Skin epidermis (tissue), 12 donors: ENCODE data around the gene BNIP3.
A peak's percentile ranks its signal among the peaks of the same experiment; 100 is the strongest.

ENCODE experiments used
- H3K27ac ChIP-seq, 21 experiments: fragments of 200-600 bp; sonication (generic) in 11 of 21; one replicate each; pipeline ENCODE4 v1.5.0; 2020; ENCODE audit warnings: mild to moderate bottlenecking in 3 of 21, inconsistent platforms in 2 of 21, moderate library complexity in 2 of 21
- H3K4me3 ChIP-seq, 7 experiments: fragments of 200-600 bp; sonication (generic) in 2 of 7; one replicate each; pipeline ENCODE4 v1.5.0; 2020; ENCODE audit warnings: inconsistent platforms in 2 of 7, mild to moderate bottlenecking in 2 of 7, moderate library complexity in 1 of 7

Gene BNIP3

DNA sequence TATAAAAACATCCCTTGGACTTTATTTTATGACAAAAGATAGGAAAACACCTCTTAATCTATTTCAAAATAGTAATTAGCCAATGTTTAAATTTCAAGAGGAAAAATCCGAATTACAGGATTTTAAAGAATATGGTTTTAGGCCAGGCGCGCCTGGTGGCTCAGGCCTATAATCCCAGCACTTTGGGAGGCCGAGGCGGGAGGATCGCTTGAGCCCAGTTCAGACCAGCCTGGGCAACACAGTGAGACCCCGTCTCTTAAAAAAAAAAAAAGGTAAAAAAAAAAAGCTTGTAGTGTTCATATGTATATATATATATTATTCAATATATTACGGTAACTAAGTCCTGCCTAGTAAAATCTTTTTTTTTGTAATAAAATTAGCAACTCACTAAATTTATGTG lies 1.4 kb downstream of the BNIP3 start:
- H3K27ac ChIP-seq = no peak overlapping the region
- H3K4me3 ChIP-seq = peak overlapping the region; percentile 9 to 95 (median 75)

DNA sequence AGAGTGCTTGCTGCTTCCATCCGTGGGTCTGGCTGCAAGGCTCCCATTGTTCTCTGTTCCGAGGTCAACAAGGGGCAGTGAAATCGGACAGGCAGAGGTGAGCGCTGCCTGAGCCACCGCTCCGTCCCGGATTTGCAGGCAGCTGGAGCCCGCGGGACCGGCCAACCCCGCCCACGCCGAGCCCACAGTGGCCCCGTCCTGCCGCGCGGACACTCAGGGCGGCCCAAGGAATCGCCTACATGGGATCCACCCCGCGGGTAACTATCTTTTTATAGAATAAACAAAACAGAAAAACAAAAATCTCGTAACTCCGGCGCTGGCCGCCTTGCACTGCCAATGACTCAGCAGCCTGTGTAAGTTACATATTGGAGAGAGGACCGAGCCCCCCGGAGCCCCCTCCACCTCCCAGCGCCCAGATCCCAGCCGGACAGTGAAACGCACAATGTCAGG lies 1.9 kb downstream of the BNIP3 start:
- Histone ChIP-seq H3K4me3 (peak overlapping the region in 6 of 7 experiments; percentile 4 to 68 (median 12)), H3K27ac (peak overlapping the region in 2 of 21 experiments; percentile 30 to 50)

DNA sequence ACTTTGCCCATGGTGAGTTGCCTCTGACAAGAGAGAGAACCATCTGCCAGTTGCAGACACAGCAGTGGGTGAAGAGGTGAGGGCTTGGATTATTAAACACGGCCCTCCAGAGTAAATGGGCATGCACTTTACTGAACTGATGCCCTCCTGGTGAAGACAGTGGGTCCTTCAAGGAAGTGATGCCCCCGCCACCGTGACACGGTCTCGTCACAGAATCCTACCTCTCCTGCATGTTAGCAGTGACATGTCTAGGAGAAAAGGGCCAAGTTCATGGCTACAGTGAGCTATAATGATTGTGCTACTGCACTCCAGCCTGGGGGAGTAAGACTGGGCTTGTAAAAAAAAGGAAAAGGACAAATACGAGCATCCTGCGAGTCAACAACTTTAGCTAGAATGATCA lies 2.4 kb downstream of the BNIP3 start:
- peak overlapping the region in 3 of 7 experiments; percentile 9 to 68 (median 14) for H3K4me3 ChIP-seq
- H3K27ac ChIP-seq = peak overlapping the region in 1 of 21 experiments; percentile 50

DNA sequence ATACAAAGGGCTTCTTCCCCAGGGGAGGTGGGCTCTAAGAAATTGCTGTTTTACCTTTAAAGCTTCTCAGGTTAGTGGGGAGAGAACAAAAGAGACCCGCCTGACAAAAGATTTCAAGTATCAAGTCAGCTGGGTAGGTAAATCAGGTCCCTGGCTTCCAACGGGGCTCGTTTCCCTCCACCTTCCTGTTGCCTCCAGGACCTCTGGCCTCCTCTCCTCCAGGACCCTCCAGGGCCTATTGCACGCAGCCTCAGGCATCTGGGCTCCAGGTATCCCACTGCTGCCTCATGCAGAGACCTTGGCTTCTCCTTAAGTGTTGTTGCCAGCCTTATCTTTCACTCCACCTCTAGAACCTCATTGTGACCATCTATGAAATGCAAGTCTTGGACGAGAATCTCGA lies 2.9 kb downstream of the BNIP3 start:
- no peak overlapping the region for H3K4me3 ChIP-seq

DNA sequence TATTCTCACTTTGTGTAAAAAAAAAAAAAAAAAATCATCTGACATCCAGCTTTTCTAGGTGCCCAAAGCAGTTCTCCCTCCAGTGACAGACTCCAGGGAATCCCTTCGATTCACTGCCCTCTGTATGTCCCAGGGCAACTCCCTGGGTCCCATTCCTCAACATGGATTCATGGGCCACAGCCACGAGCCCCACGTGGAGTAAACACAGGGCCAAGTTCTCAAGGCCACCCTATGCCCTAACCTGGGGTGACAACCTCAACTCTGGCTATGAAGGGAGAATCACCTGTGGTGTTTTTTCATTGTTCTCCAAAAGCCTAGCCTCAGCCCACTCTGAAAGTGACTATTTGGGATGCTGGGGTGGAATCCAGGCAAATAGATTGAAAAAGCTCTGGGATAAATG lies 3.4 kb downstream of the BNIP3 start:
- Histone ChIP-seq H3K4me3 (no peak overlapping the region), H3K27ac (no peak overlapping the region)

More for the DNA sequence above, 2.9 kb downstream of the BNIP3 start:
- H3K27ac ChIP-seq = no peak overlapping the region

DNA sequence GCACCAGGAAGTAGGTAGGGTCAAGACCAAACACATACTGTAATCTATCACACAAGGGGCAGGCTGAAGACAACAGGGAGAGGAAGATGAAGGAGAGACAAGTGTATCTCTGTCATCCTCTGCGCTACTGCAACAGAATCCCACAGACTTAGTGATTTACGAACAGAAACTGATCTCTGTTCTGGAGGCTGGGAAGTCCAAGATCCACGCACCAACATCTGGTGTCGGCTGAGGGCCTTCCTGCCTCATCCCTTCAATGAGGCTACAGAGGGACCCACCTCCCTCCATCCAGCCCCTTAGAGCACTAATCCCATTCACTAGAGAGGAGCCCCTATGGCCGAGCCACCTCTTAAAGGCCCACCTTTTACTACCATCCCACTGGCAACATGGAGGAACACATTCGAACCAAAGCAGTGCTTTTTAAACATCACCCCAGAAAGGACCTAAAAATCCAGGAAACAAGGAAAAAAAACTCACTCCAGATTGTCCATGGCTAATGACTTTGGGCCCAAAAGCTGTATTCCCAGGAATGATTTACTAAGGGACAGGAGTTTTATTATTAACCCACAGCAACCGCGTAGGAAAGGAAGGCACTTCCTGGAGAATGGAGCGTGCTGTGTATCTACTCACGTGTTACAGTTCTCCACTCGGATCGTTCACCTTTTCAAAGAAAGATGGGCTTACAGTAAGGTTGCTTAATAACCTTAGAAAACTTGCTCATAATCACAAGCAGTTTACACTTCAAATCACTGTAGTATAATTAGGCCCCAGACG lies 4.2 kb downstream of the BNIP3 start:
- H3K4me3 ChIP-seq = no peak overlapping the region
- H3K27ac ChIP-seq = no peak overlapping the region

DNA sequence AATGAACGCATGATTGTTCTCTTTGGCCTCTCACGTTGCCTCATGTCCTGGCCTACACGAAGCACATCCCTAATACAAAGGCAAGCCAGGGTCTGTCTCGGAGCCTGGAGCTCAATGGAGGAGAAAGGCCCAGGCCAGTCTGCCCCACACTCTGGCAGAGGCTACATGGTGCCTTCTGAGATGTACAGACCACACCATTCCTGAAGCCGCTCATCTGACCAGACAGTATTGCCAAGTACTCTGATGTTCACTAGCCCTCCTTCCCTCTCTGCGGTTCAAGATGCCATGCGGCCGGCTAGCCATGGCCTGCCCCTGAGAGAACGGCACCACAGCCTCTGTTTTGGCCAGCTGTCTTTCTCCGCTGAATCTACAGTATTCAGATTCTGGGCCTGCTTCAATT lies 5.9 kb downstream of the BNIP3 start:
- no peak overlapping the region for H3K27ac ChIP-seq

DNA sequence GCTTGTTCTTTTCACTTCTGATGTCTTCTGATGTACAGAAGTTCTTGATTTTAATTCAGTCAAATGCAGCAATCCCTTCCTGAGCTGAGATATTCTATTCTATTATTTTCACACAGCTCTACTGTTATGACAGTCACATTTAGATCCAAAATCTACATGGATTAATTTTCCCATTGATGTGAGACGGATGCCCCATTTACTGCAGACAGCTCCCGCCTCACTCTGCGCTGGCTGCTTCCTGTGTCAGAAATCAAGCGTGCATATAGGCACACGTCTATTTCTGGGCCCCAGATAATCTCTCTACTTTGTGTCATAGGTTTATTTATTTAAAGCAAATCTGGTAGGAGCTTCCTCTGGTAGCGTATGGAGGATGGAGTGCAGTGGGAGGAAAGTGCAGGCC lies 6.7 kb downstream of the BNIP3 start:
- Histone ChIP-seq H3K27ac (no peak overlapping the region), H3K4me3 (no peak overlapping the region)

More for the DNA sequence above, 5.9 kb downstream of the BNIP3 start:
- no peak overlapping the region for H3K4me3 ChIP-seq

DNA sequence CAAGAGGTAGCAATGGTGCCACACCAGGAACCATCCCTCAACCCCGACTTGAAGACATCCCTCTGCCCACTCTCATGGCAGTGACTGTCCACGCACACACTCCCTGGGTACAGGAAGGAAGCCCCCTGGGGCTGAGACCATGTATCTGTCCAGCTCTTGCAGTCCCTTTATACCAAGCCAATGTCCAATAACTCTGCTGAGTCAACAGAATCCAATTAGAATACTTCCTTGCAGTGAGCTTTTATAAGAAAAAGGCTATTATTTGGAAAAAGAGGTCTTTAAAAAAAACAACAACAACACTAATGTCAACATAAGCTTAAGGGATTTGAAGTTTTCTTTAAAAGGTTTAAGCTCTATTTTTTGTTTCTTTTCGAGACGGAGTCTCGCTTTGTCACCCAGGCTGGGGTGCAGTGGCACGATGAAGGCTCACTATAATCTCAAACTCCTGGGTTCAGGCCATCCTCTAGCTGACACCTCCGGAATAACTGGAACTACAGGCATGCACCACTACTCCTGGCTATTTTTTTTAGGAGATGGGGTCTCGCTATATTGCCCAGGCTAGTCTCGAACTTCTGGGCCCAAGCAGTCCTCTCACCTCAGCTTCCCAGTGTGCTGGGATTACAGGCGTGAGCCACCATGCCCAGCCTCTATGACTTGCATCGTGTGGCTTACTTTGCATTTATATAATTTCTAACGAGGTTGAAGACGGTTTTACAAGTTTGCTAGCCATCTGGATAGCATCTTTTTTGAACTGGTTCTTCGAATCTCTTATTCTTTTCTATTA lies 7.5 kb downstream of the BNIP3 start:
- Histone ChIP-seq H3K27ac (no peak overlapping the region), H3K4me3 (no peak overlapping the region)

DNA sequence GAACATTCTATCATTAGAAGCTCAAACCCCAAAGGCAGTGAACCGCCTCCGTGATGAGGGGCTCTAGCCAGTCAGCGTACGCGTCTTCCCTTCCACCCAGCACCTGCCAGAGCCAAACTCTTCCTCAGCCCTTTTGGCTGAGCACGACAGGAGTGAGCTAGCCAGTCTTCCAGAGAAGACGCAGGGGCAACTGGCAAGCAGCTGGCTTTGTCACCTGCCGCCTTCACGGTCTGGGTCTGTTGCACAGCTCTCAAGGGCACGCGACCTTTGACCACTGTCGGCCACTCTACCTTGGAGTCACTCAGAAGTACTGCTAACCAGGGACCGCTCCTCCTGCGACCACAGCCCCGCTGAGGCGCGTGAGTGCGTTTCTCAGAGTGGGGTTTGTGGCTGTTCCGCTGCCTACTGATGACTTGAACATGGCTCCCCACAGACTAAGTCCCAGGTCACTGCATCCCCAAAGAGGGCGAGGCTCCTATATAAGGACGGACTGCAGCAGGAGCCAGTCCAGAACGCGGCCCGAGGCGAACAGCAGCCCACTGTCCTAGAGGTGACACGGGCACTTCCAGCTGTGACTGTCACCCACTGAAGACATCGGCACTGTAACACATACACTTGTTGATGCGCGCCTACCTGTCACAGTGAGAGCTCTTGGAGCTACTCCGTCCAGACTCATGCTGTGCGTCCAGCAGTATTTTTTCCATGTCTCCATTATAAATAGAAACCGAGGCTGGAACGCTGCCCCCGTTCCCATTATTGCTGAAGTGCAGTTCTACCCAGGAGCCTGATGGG lies 8.4 kb downstream of the BNIP3 start:
- no peak overlapping the region for H3K4me3 ChIP-seq
- H3K27ac ChIP-seq = peak overlapping the region in 6 of 21 experiments; percentile 4 to 60 (median 21)

DNA sequence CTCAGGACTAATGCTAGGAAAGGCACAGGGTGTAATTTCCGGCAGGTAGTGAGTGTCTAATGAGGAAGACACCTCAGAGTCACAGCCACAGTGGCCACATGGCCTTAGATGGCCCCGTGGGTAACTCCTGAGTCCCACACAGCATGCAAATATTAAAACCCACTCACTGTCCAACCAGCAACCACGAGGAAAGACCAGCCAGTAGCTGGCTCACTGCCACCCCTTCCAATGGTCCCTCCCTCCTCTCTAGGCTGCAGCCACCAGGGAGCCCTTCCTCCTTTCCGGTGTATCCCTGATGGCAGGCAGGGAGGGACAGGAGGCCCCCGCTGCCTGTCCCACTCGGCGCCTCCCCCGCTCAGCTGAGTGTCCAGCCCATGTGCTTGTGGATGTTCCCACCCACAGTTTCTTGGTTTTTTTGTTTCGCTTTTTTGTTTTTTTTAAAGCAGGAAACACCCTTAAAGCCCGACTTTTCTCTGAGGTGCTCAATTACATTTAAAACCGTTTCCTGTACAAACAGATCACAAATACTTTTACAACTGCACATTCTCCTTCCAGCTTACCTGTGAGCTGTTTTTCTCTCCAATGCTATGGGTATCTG lies 9.2 kb downstream of the BNIP3 start:
- H3K27ac ChIP-seq = peak overlapping the region in 6 of 21 experiments; percentile 4 to 60 (median 20)
- peak overlapping the region in 1 of 7 experiments; percentile 17 for H3K4me3 ChIP-seq

DNA sequence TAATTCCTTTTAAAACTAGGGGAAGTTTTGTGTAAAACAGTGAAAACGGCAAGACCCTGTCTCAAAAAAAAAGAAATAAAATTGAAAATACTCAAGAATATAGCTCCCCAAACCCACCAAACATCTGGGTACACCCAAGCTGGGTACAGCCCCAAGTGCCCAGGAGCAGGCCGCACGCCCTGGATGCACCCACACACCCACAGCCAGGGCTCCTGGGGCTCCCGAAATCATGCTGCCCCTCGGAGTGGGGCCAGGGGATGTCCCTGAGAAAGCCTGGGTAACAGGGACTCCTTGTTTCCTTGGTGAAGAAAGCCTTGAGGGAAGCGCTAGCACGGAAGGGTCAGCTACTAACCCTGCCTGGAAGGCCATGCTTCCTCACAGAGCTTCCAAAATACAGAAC lies 10.1 kb downstream of the BNIP3 start:
- H3K27ac ChIP-seq = no peak overlapping the region
- no peak overlapping the region for H3K4me3 ChIP-seq

DNA sequence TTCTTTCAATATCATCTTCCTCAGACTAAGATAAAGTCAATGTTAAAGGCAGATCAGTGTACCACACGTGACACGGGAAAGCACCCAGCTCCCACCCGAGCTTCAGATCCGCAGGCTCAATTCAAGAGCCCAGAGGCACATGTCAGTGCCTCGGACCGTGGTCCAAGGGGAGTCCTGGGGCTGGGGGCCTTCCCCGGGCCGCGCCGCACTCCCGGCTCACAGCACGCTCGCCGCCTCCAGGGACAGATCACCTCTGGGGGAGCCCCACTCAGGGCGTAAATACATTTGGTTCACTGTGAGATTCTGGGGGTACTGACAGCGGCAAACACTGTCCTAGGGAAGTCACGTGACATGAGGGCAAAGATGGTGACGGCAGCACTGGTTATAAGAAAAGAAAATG lies 10.8 kb downstream of the BNIP3 start:
- no peak overlapping the region for H3K4me3 ChIP-seq
- H3K27ac ChIP-seq = no peak overlapping the region

DNA sequence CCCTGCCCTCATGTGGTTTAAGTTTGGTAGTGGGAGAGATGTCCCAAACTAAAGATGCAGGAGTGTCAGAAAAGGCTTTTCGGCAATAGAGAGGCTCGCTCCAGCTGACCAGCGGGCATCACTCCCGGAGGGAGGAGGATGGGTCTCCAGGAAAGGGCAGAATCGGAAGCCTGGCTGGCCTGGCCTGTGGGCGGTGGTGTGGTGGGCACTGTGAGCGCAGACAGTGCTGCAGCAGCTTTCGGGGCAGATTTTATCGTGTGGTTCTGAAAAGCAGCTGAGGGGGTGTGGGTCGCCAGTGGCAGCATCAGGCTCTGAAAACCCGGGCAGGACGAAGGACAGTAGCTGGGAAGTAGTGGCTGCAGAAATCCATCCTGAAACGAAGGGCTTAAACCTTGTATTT lies 12.8 kb downstream of the BNIP3 start:
- no peak overlapping the region for H3K27ac ChIP-seq

DNA sequence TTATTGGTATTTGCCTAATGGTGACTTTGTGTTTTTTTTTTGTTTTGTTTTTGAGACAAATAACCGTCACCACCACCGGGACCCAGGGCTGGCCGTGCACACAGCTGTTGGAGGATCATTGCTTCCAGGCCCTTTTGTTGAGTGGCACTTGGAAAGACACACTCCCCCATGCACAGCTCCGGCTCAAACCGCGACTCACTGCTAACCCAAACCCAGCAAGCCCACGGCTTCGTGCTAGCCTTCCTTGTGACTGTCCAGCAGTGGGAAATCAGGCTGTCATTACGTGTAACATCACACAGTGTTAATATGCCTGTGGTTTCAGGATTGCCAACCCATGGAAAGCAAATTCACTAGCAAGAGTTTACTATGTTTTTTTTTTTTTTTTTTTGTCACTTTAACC lies 17.4 kb downstream of the BNIP3 start:
- Histone ChIP-seq H3K27ac (no peak overlapping the region), H3K4me3 (no peak overlapping the region)

More for the DNA sequence above, 12.8 kb downstream of the BNIP3 start:
- H3K4me3 ChIP-seq = no peak overlapping the region

DNA sequence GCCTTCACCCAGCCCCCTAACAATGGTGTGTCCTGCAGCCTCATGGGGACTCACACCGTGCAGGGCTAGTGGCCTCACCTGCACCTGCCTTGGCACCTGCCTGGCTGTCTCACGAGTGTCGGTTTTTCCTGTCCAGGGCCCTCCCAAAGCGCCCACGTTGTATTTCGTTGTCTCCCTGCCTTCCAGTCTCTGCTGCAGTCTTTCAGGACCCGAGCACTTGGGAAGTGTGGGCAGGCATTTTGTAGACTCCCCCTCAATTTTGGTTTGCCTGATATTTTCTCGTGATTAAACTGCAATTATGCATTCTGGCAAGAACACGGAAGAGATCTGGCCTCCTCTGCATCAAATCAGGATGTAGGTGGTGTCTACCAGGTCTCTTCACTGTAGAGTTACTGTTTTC lies 17.9 kb downstream of the BNIP3 start:
- no peak overlapping the region for H3K4me3 ChIP-seq

DNA sequence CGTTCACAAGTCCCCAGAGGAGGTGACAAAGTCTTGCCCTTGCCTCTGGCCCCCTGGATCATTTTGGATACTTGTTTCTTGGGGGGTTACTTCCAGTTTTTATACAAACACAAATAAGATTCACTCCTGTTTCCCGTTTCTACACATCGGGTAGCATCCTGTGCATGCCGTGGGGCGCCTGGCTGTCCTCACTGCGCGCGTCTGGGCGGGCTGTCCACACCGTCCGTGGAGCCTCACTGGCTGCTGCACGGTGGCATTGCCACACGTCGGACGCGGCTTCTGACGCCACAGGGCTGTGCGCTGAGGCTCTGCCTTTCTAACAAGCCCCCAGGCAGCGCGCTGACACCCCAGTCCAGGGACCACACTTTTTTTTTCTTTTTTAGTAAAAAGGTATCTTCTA lies 18.4 kb downstream of the BNIP3 start:
- no peak overlapping the region for H3K4me3 ChIP-seq
- H3K27ac ChIP-seq = no peak overlapping the region

More for the DNA sequence above, 17.9 kb downstream of the BNIP3 start:
- H3K27ac ChIP-seq = no peak overlapping the region

DNA sequence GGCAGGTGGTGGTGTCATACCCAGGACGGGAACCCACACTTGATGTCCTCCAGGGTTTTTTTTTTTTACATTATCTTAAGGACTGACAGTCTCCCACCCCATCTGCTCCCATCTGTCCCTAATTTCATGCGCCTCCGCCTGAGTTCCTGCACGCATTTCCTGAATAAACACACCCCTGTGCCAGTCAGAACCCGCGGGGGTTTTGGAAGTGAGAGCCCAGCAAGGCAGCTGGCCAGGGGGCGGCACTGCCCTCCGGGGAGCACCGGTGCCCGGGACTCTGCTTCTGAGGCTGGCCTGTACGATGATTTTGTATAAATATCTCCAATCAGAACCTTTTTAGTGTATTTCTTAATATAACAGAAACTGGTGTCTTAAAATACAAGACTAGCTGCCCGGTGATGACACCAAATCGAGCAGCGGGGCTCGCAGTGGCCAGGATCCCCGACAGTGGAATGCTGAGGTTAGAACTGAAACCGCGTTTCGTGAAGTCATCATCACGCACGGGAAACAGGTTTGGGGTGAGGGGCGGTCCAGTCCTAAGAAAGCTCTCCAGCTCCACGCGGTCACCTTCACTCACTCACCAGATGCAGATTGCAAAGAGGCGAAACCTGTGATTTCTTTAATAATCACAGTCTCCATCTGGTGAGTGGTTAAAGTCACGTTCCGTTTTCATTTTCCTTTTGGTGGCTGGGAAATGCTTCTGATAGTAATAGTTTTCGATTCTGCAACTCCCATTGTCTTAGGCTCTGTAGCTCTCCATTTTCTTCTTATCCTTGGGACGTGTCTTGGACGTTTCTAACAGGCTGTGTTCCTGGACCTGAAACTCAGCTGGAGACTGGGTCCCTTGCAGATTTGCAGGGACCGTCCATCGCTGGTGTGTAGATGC lies 19.7 kb downstream of the BNIP3 start:
- peak overlapping the region in 2 of 21 experiments; percentile 32 to 41 for H3K27ac ChIP-seq
- H3K4me3 ChIP-seq = peak overlapping the region in 2 of 7 experiments; percentile 8 to 24
